HEK293 (cell line): Measurements from ENCODE around the gene DUSP1.

Experiments
- CTCF ChIP-seq: fragments of 450-650 bp; formaldehyde crosslinking; IDR thresholded peaks from 2 replicates; pipeline ENCODE4 v1.5.1; 2016; ENCODE audit warnings: missing biosample characterization, missing genetic modification characterization
- ELK4 ChIP-seq: IDR thresholded peaks from 2 replicates; pipeline ENCODE4 v1.6.1; 2011; ENCODE audit warnings: mild to moderate bottlenecking, low read depth, low read length, borderline replicate concordance
- KLF9 ChIP-seq: fragments of 450-650 bp; formaldehyde crosslinking; IDR thresholded peaks from 2 replicates; pipeline ENCODE4 v1.5.1; 2016; ENCODE audit warnings: missing biosample characterization, missing genetic modification characterization, low read depth
- SCRT2 ChIP-seq: fragments of 450-650 bp; formaldehyde crosslinking; IDR thresholded peaks from 2 replicates; pipeline ENCODE4 v1.5.1; 2016; ENCODE audit warnings: missing biosample characterization, missing genetic modification characterization
- ZFP41 ChIP-seq: fragments of 450-650 bp; formaldehyde crosslinking; IDR thresholded peaks from 2 replicates; pipeline ENCODE4 v1.5.1; 2016; ENCODE audit warnings: missing biosample characterization, missing genetic modification characterization, borderline replicate concordance
- ZNF175 ChIP-seq: fragments of 450-650 bp; formaldehyde crosslinking; IDR thresholded peaks from 2 replicates; pipeline ENCODE4 v1.5.1; 2016; ENCODE audit warnings: missing biosample characterization, missing genetic modification characterization
- ZSCAN30 ChIP-seq: fragments of 450-650 bp; IDR thresholded peaks from 2 replicates; pipeline ENCODE4 v1.5.1; 2018; ENCODE audit warnings: missing biosample characterization, mild to moderate bottlenecking, missing genetic modification characterization, moderate library complexity
- TF ChIP-seq, protein P1 (sequence below): fragments of 450-650 bp; IDR thresholded peaks from 2 replicates; pipeline ENCODE4 v1.5.1; 2018; ENCODE audit warnings: missing biosample characterization, mild to moderate bottlenecking, missing genetic modification characterization

DNA sequence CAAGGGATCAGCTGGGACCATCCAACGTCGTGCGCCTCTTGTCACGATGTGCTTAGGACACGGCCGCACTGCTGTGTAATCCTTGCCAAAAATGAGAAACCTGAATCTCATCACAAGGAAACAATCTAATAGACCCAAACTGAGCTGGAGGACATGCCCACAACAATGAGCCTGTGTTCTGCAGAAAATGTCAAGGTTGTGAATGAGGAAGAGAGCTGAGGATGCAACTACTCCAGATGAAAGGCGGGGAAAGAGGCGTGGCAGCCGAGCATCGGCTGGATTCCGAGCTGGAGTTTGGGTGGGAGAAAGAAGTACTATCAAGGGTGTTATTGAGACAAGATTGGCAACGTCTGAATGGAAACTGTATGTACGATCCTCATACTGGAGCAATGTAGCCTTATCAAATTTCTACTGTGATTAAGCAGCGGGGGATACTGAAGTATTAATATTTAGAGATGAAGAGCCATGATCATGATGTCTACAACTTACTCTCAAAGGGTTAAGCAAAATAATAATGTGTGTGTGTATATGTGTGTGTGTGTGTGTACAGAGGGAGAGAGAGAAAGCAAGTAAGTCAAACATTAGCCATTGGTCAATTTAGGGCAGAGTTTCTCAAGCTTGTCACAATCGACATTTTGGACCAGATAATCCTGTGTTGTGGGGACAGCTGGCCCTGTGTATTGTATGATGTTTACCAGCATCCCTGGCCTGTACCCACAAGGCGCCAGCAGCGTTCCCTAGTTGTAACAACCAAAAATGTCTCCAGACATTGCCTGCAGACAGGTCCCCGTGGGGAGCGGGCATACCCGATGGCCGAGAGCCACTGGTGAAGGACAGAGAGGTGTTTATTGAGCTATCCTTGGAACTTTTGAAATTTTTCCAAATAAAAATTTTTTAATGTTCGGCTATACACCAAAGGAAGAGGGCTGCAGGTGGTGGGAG is 46.5 kb downstream of the DUSP1 start:
- no peak for TF ChIP-seq ELK4
- TF ChIP-seq ZNF175 (tag by site-specific recombination), result no peak
- TF ChIP-seq, protein P1, sequence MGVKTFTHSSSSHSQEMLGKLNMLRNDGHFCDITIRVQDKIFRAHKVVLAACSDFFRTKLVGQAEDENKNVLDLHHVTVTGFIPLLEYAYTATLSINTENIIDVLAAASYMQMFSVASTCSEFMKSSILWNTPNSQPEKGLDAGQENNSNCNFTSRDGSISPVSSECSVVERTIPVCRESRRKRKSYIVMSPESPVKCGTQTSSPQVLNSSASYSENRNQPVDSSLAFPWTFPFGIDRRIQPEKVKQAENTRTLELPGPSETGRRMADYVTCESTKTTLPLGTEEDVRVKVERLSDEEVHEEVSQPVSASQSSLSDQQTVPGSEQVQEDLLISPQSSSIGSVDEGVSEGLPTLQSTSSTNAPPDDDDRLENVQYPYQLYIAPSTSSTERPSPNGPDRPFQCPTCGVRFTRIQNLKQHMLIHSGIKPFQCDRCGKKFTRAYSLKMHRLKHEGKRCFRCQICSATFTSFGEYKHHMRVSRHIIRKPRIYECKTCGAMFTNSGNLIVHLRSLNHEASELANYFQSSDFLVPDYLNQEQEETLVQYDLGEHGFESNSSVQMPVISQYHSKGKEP (tag by site-specific recombination), result no peak
- TF ChIP-seq ZSCAN30 (tag by site-specific recombination), result no peak
- TF ChIP-seq CTCF (tag by site-specific recombination), result no peak
- no peak for TF ChIP-seq KLF9 (tag by site-specific recombination)
- no peak for TF ChIP-seq ZFP41
- no peak for TF ChIP-seq SCRT2 (tag by site-specific recombination)
